Parathyroid adenoma (tissue), 2 donors: ENCODE measurements around the gene COLEC12.

Experiments used
- H2AFZ ChIP-seq: fragments of 300-600 bp; sonication (generic); one replicate; pipeline ENCODE4 v1.7.0; 2017; ENCODE audit warnings: antibody characterized with exemption, mild to moderate bottlenecking
- H3K27ac ChIP-seq: fragments of 300-600 bp; sonication (generic); one replicate; pipeline ENCODE4 v1.7.0; 2017
- H3K27me3 ChIP-seq: fragments of 300-600 bp; sonication (generic); one replicate; pipeline ENCODE4 v1.7.0; 2017; ENCODE audit warnings: low read length; ENCODE audit not compliant: control insufficient read depth, insufficient read depth
- H3K36me3 ChIP-seq: fragments of 300-600 bp; sonication (generic); one replicate; pipeline ENCODE4 v1.7.0; 2017; ENCODE audit warnings: low read length; ENCODE audit not compliant: control insufficient read depth, insufficient read depth
- H3K4me1 ChIP-seq: fragments of 300-600 bp; sonication (generic); one replicate; pipeline ENCODE4 v1.7.0; 2017; ENCODE audit warnings: control low read depth
- H3K4me2 ChIP-seq: fragments of 300-600 bp; sonication (generic); one replicate; pipeline ENCODE4 v1.7.0; 2017; ENCODE audit warnings: low read length
- H3K4me3 ChIP-seq: fragments of 300-600 bp; sonication (generic); one replicate; pipeline ENCODE4 v1.7.0; 2017; ENCODE audit warnings: low read depth, low read length
- H3K79me2 ChIP-seq: fragments of 300-600 bp; sonication (generic); one replicate; pipeline ENCODE4 v1.7.0; 2017; ENCODE audit warnings: control low read depth
- H3K9ac ChIP-seq: fragments of 300-600 bp; sonication (generic); one replicate; pipeline ENCODE4 v1.7.0; 2017; ENCODE audit warnings: mild to moderate bottlenecking
- H3K9me3 ChIP-seq: fragments of 300-600 bp; sonication (generic); one replicate; pipeline ENCODE4 v1.7.0; 2017; ENCODE audit warnings: low read length; ENCODE audit not compliant: control insufficient read depth
- CTCF ChIP-seq: fragments of 300-600 bp; sonication (generic); IDR thresholded peaks from one replicate; pipeline ENCODE4 v1.7.0; 2017; ENCODE audit warnings: antibody characterized with exemption, mild to moderate bottlenecking
- donor health status: primary hyperparathyroidism.

The COLEC12 gene

DNA sequence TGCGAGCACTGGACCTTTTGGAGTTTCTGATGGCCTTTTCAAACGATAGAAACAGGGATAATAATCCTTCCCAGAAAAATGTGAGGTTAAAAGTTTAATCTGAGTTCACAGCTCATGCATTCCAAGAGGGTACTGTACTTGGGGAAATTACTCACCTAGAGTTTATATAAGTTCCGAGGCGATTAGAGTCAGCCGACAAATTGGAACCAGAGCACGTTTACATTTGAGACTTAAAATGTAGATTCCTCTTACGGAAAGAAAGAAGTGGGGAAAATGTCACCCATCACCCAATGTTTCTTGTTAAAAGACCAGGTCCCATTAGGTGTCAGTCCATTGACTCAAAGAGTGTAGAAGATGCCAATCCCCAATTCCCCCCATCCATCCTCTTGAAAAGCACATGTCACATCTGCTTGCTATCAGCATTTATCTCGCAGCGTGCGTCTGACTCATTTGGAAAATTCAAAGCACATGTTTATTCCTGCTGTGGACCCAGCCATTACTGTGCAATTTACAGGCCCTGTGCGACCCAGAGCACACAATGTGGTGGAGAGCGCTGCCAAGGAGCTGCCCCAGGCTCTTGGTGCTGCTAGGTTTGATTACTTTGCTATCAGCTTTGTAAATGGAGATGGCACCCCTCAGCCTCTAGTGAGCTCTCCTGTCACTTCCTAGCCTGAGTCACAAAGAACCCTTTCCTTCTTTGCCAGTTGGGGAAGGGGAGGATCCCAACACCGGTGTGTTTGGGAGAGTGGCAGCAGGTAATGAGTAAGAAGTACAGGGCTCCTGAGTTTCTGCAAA, 104.8 kb downstream of the COLEC12 start:
- TF ChIP-seq CTCF: no peak
- Histone ChIP-seq H3K9me3 (no peaks in the 10 kb centered on the region), H3K4me3 (no peak overlapping the region), H3K27ac (no peak overlapping the region), H3K79me2 (no peaks in the 10 kb centered on the region), H3K36me3 (no peaks in the 10 kb centered on the region), H3K9ac (no peak overlapping the region), H3K4me1 (no peaks in the 10 kb centered on the region), H3K27me3 (no peaks in the 10 kb centered on the region), H2AFZ (no peak overlapping the region), H3K4me2 (no peak overlapping the region)

- no peaks in the 10 kb centered on the region for H3K9me3 ChIP-seq
- no peak overlapping the region for H3K4me2 ChIP-seq
- H3K4me3 ChIP-seq: no peak overlapping the region
- no peaks in the 10 kb centered on the region for H3K36me3 ChIP-seq
- no peak for TF ChIP-seq CTCF
- no peak overlapping the region for H3K9ac ChIP-seq
- no peak overlapping the region for H3K27ac ChIP-seq
- no peaks in the 10 kb centered on the region for H3K4me1 ChIP-seq
- no peaks in the 10 kb centered on the region for H3K79me2 ChIP-seq
- no peaks in the 10 kb centered on the region for H3K27me3 ChIP-seq
- no peak overlapping the region for H2AFZ ChIP-seq
These were observed 105.5 kb downstream of the COLEC12 start for GRCh38 chr18:394987-395362.

GRCh38 chr18:394262-394986, 106.1 kb downstream of the COLEC12 start:
- Histone ChIP-seq H3K4me3 (no peak overlapping the region), H3K27me3 (no peaks in the 10 kb centered on the region), H3K79me2 (no peaks in the 10 kb centered on the region), H3K36me3 (no peaks in the 10 kb centered on the region), H2AFZ (no peak overlapping the region), H3K9me3 (no peaks in the 10 kb centered on the region), H3K27ac (no peak overlapping the region), H3K4me1 (no peaks in the 10 kb centered on the region), H3K4me2 (no peak overlapping the region), H3K9ac (no peak overlapping the region)
- TF ChIP-seq CTCF: no peak

GRCh38 chr18:393574-393957, 106.9 kb downstream of the COLEC12 start:
- H3K27me3 ChIP-seq: no peaks in the 10 kb centered on the region

More at GRCh38 chr18:393574-393957, 106.9 kb downstream of the COLEC12 start:
- H3K27ac ChIP-seq: no peak overlapping the region
- TF ChIP-seq CTCF: no peak
- no peak overlapping the region for H3K4me3 ChIP-seq
- no peak overlapping the region for H3K4me2 ChIP-seq
- H3K9ac ChIP-seq: no peak overlapping the region
- H3K36me3 ChIP-seq: no peaks in the 10 kb centered on the region
- H3K9me3 ChIP-seq: no peaks in the 10 kb centered on the region
- H2AFZ ChIP-seq: no peak overlapping the region
- H3K79me2 ChIP-seq: no peaks in the 10 kb centered on the region
- H3K4me1 ChIP-seq: no peaks in the 10 kb centered on the region
